ENCODE measurements around the gene TKTL1.
"Not testable (repeated sequence)": the region's sequence is repeated elsewhere in the genome, so short reads cannot be mapped to it uniquely, and the experiment has no call there.

The TKTL1 gene

DNA sequence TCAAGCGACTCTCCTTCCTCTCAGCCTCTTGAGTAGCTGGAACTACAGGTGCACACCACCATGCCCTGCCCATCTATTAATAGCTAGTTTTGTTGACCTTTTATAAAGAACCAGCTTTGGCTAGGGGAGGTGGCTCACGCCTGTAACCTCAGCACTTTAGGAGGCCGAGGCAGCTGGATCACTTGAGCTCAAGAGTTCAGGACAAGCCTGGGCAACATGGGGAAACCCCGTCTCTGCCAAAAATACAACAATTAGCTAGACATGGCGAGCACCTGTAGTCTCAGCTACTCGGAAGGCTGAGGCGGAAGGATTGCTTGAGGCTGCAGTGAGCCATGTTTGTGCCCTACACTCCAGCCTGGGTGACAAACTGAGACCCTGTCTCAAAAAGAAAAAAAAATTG lies 2.7 kb downstream of the TKTL1 start:
- Histone ChIP-seq H3K27me3 (ENCODE audit: low read depth, low read length) (no peaks in the 10 kb centered on the region), H3K27ac (ENCODE audit: low read length) (no peak overlapping the region), H3K4me1 (ENCODE audit: control insufficient read depth in 1 of 2, insufficient read depth in 2 of 2, low read length in 2 of 2) (no peaks in the 10 kb centered on the region), H3K4me3 (ENCODE audit: low read depth in 1 of 2, low read length in 2 of 2) (no peak overlapping the region), H3K9me3 (ENCODE audit: control insufficient read depth in 1 of 2, low read length in 2 of 2) (no peaks in the 10 kb centered on the region), H3K36me3 (ENCODE audit: control insufficient read depth in 1 of 2, insufficient read depth in 2 of 2, low read length in 2 of 2) (no peaks in the 10 kb centered on the region)

DNA sequence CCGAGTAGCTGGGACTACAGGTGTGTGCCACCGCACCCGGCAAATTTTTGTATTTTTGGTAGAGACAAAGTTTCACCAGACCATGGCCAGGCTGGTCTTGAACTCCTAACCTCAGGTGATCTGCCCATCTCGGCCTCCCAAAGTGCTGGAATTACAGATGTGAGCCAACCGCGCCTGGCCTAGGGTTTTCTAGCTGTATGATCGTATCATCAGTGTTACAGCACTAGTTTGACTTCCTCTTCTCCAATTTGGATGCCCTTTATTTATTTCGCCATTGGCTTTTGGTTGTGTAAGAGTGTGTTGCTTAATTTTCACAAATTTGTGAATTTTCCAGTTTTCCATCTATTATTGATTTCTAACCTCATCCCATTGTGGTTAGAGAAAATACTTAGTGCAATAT lies 5.2 kb downstream of the TKTL1 start:
- no peaks in the 10 kb centered on the region for H3K36me3 ChIP-seq (ENCODE audit: control insufficient read depth in 1 of 2, insufficient read depth in 2 of 2, low read length in 2 of 2)
- H3K4me1 ChIP-seq (ENCODE audit: control insufficient read depth in 1 of 2, insufficient read depth in 2 of 2, low read length in 2 of 2), result no peaks in the 10 kb centered on the region
- no peak overlapping the region for H3K27ac ChIP-seq (ENCODE audit: low read length)
- H3K27me3 ChIP-seq (ENCODE audit: low read depth, low read length), result no peaks in the 10 kb centered on the region
- no peaks in the 10 kb centered on the region for H3K9me3 ChIP-seq (ENCODE audit: control insufficient read depth in 1 of 2, low read length in 2 of 2)
- H3K4me3 ChIP-seq (ENCODE audit: low read depth in 1 of 2, low read length in 2 of 2), result no peak overlapping the region

DNA sequence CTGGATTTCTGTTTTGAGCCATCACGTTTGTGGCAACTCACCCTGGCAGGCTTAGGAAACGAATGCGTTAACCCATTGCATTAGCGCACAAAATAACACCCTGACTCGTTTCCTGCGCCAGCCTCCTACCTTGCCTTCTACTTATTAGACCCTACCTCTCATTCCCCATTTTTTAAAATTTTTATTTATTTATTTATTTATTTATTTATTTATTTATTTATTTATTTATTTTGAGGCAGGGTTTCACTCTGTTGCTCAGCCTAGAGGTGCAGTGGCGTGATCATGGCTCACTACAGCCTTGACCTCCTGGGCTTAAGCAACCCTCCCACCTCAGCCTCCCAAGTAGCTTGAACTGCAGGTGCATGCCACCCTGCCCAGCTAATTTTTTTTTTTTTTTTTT lies 7.4 kb downstream of the TKTL1 start:
- H3K9me3 ChIP-seq (ENCODE audit: control insufficient read depth in 1 of 2, low read length in 2 of 2); H3K27me3 ChIP-seq (ENCODE audit: low read depth, low read length); H3K36me3 ChIP-seq (ENCODE audit: control insufficient read depth in 1 of 2, insufficient read depth in 2 of 2, low read length in 2 of 2): not testable (repeated sequence)

DNA sequence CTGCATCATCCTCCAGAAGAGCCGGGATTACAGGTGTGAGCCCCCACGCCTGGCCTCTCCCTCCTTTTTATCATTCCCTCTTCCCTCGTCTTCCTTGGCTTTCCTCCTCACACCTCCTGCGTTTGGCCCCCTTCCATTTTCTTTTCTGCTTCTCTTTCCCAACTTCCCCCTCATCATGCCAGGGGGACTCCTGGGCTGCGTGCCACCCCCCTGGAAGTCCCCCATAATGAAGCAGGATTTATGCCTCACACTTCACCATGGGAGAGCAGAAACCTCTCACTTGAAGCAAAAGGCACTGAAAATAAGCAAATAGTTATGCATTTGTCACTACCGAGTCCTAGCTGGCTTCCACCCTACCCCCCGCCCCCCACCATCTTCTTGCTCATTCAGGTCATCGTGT lies 7.9 kb downstream of the TKTL1 start:
- H3K36me3 ChIP-seq (ENCODE audit: control insufficient read depth in 1 of 2, insufficient read depth in 2 of 2, low read length in 2 of 2), result no peaks in the 10 kb centered on the region
- H3K27ac ChIP-seq (ENCODE audit: low read length), result no peak overlapping the region
- H3K9me3 ChIP-seq (ENCODE audit: control insufficient read depth in 1 of 2, low read length in 2 of 2), result no peaks in the 10 kb centered on the region
- H3K27me3 ChIP-seq (ENCODE audit: low read depth, low read length), result no peaks in the 10 kb centered on the region
- H3K4me3 ChIP-seq (ENCODE audit: low read depth in 1 of 2, low read length in 2 of 2), result no peak overlapping the region
- H3K4me1 ChIP-seq (ENCODE audit: control insufficient read depth in 1 of 2, insufficient read depth in 2 of 2, low read length in 2 of 2), result peaks cover 0 to 2% of the 10 kb centered on the region in 2 donors

More for the DNA sequence above, 7.4 kb downstream of the TKTL1 start:
- H3K4me3 ChIP-seq (ENCODE audit: low read depth in 1 of 2, low read length in 2 of 2); H3K4me1 ChIP-seq (ENCODE audit: control insufficient read depth in 1 of 2, insufficient read depth in 2 of 2, low read length in 2 of 2); H3K27ac ChIP-seq (ENCODE audit: low read length): not testable (repeated sequence)

DNA sequence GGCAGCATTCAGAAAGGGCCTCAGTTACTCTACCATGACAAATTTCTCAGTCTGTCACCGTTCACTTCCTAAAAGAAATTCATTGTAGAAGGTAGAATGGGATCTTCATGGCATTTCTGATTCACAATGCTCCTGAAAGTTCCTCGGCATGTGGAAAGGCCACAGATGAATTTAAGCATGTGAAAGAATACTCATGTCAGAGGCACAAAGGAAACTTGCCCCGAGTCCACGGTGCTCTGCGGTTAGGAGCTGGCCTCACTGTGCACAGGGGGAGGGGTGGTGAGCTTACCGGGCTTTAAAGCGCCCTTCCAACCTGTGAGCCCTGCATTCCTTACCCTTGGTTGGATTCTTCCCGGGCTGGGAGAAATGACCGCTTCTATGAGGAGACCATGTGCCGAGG lies 9.3 kb downstream of the TKTL1 start:
- Histone ChIP-seq H3K9me3 (ENCODE audit: control insufficient read depth in 1 of 2, low read length in 2 of 2) (no peaks in the 10 kb centered on the region), H3K4me3 (ENCODE audit: low read depth in 1 of 2, low read length in 2 of 2) (no peak overlapping the region), H3K36me3 (ENCODE audit: control insufficient read depth in 1 of 2, insufficient read depth in 2 of 2, low read length in 2 of 2) (no peaks in the 10 kb centered on the region), H3K4me1 (ENCODE audit: control insufficient read depth in 1 of 2, insufficient read depth in 2 of 2, low read length in 2 of 2) (peaks cover 0 to 3% of the 10 kb centered on the region in 2 donors), H3K27me3 (ENCODE audit: low read depth, low read length) (no peaks in the 10 kb centered on the region), H3K27ac (ENCODE audit: low read length) (no peak overlapping the region)

DNA sequence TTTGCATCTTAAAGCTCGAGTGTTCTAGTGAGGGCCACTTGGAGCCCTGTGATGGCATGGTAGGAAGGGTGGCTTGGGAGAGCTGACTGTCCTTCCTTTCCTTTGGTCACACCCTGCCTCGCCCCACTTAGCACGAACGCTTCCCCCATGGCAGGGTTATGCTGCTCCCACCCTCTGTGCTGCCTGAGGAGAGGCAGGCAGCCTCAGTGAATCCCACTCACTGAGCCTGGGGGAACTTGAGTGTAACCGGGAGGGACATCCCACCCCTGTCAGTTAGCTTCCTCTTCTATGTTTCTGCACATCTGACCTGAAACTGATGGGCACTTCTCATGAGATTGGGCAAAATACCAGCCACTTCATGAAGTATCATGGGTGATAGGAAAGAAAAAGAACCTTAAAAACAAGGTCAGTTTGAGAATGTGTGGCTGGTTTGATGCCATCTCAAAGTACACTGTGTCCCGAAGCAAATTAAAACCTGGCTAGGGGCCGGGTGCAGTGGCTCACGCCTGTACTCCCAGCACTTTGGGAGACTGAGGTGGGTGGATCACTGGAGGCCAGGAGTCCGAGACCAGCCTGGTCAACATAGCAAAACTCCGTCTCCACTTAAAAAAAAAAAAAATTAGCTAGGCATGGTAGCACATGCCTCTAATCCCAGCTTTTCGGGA lies 10.1 kb downstream of the TKTL1 start:
- H3K4me3 ChIP-seq (ENCODE audit: low read depth in 1 of 2, low read length in 2 of 2), result no peak overlapping the region
- H3K27ac ChIP-seq (ENCODE audit: low read length), result no peak overlapping the region
- H3K27me3 ChIP-seq (ENCODE audit: low read depth, low read length), result no peaks in the 10 kb centered on the region
- no peaks in the 10 kb centered on the region for H3K9me3 ChIP-seq (ENCODE audit: control insufficient read depth in 1 of 2, low read length in 2 of 2)
- no peaks in the 10 kb centered on the region for H3K36me3 ChIP-seq (ENCODE audit: control insufficient read depth in 1 of 2, insufficient read depth in 2 of 2, low read length in 2 of 2)
- H3K4me1 ChIP-seq (ENCODE audit: control insufficient read depth in 1 of 2, insufficient read depth in 2 of 2, low read length in 2 of 2), result peaks cover 0 to 3% of the 10 kb centered on the region in 2 donors

DNA sequence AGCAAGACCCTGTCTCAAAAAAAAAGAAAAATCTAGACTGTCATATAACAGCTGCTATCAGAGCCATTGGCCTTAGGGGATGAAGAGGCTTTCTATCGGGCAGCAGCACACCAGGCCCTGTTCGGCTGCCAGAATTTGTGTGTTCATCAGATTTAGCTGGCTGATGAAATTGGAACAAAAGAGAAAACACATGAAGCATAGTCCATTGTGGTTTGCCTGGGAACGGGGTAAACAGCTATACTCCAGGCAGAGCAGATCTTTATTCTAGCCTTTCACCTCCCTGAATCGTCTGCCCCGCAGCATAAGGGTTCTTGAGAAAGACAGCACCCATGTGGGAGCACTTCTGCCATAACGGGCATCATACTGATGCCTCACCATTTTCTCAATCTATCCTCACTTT lies 11.6 kb downstream of the TKTL1 start:
- peaks cover 0 to 3% of the 10 kb centered on the region in 2 donors for H3K4me1 ChIP-seq (ENCODE audit: control insufficient read depth in 1 of 2, insufficient read depth in 2 of 2, low read length in 2 of 2)
- H3K9me3 ChIP-seq (ENCODE audit: control insufficient read depth in 1 of 2, low read length in 2 of 2), result no peaks in the 10 kb centered on the region
- H3K27me3 ChIP-seq (ENCODE audit: low read depth, low read length), result no peaks in the 10 kb centered on the region
- no peak overlapping the region for H3K4me3 ChIP-seq (ENCODE audit: low read depth in 1 of 2, low read length in 2 of 2)
- no peak overlapping the region for H3K27ac ChIP-seq (ENCODE audit: low read length)
- no peaks in the 10 kb centered on the region for H3K36me3 ChIP-seq (ENCODE audit: control insufficient read depth in 1 of 2, insufficient read depth in 2 of 2, low read length in 2 of 2)

DNA sequence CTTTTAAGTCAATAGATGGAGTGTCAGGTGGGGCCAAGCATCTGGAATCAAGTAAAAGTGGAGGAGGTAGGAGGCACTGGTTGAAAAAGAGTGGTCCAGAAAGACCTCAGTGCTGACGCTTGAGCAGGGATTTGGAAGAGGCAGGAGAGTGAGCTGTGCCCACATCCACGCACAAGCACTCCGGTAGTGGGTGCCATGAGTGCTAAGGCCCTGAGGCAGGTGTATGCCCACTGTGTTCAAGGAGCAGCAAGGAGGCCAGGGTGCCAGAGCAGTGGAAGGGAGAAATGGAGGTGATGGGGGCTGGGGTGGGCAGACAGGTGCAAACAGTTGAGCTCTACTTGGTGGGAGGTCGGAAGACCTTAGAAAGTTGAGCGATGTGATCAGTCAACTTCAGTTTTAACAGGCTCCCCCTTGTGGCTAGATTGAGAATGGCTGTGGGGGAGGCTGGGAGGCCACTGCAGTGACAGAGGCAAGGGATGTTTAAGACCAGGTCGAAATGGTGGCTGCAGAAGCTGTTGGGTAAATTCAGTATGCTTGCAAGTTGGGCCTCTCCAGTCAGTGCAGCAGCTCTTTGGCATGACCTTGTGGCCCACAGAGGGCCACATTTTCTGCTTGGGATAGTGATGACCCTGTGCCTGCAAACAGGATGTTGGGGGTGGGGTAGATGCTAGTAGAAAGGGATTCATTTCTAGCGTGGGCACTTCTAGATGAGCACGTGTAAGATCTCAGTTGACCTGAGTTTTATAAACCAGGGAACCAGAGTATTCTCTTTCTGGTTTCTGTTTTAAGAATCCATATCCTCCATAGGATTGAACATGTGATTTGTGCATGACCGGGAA lies 12.7 kb downstream of the TKTL1 start:
- no peaks in the 10 kb centered on the region for H3K27me3 ChIP-seq (ENCODE audit: low read depth, low read length)
- no peaks in the 10 kb centered on the region for H3K36me3 ChIP-seq (ENCODE audit: control insufficient read depth in 1 of 2, insufficient read depth in 2 of 2, low read length in 2 of 2)
- peaks cover 0 to 3% of the 10 kb centered on the region in 2 donors for H3K4me1 ChIP-seq (ENCODE audit: control insufficient read depth in 1 of 2, insufficient read depth in 2 of 2, low read length in 2 of 2)
- H3K4me3 ChIP-seq (ENCODE audit: low read depth in 1 of 2, low read length in 2 of 2), result no peak overlapping the region
- H3K9me3 ChIP-seq (ENCODE audit: control insufficient read depth in 1 of 2, low read length in 2 of 2), result no peaks in the 10 kb centered on the region
- H3K27ac ChIP-seq (ENCODE audit: low read length), result no peak overlapping the region

DNA sequence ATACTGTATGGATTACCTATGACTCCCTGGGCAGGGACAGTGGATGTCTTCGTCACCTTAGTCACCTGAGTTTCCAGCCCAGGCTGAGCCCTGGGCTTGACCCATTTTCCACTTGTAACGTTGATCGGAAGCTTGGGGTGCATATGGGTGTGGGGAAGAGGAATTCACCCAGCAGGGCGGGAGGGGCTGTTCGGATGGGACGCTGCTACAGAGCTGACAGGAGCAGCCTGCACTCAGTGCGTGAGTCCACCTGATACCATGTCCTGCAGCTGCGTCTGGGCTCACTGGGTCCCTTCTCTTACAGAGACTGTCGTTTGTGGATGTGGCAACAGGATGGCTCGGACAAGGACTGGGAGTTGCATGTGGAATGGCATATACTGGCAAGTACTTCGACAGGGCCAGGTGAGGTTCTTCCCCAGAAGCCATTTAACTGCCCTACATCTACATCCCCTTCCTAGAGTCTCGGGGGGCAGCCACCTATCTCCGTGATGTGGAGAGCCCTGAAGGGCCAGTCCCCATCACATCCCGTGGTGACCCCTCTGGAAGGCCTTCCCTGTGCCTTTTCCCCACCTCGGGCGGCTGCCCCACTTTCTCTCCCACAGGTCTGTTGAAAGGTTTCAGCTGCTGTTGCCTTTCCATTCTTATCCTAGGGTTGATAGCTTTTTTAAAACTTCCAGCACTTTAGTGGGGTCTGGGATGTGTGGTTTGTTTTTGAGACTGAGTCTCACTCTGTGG lies 13.6 kb downstream of the TKTL1 start:
- Histone ChIP-seq H3K4me1 (ENCODE audit: control insufficient read depth in 1 of 2, insufficient read depth in 2 of 2, low read length in 2 of 2) (peaks cover 0 to 3% of the 10 kb centered on the region in 2 donors), H3K4me3 (ENCODE audit: low read depth in 1 of 2, low read length in 2 of 2) (no peak overlapping the region), H3K27ac (ENCODE audit: low read length) (no peak overlapping the region), H3K9me3 (ENCODE audit: control insufficient read depth in 1 of 2, low read length in 2 of 2) (no peaks in the 10 kb centered on the region), H3K27me3 (ENCODE audit: low read depth, low read length) (no peaks in the 10 kb centered on the region), H3K36me3 (ENCODE audit: control insufficient read depth in 1 of 2, insufficient read depth in 2 of 2, low read length in 2 of 2) (no peaks in the 10 kb centered on the region)

DNA sequence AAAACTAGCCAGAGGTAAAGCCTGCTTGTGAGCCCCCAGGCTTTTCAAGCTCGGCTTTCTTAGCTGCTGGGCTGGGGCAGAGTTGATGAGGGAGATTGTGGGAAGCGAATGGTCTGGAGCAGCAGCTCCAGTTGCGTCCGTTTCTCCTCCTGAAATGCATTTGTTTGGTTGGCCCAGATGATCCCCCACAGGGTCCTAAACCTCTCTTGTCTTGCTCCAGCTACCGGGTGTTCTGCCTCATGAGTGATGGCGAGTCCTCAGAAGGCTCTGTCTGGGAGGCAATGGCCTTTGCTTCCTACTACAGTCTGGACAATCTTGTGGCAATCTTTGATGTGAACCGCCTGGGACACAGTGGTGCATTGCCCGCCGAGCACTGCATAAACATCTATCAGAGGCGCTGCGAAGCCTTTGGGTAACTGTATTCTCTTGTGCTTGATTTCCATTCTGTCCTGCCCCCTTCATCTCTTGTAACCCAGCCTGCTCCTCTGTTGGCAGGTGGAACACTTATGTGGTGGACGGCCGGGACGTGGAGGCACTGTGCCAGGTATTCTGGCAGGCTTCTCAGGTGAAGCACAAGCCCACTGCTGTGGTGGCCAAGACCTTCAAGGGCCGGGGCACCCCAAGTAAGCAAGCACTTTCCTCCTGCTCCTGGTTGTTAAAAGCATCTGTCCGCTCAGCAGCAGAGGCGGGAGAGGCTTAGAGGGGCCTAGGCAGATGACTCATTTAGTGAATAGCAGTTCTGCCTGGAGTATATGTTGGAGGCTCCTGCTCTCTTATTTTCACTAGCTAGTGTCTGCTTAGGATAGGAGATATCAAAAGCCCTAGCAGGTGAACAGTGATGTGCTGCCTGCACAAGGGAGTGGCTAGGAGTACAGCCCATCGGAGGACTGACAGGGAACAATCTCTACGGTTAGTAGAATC lies 15.3 kb downstream of the TKTL1 start:
- no peaks in the 10 kb centered on the region for H3K27me3 ChIP-seq (ENCODE audit: low read depth, low read length)
- peaks cover 0 to 3% of the 10 kb centered on the region in 2 donors for H3K4me1 ChIP-seq (ENCODE audit: control insufficient read depth in 1 of 2, insufficient read depth in 2 of 2, low read length in 2 of 2)
- H3K9me3 ChIP-seq (ENCODE audit: control insufficient read depth in 1 of 2, low read length in 2 of 2), result no peaks in the 10 kb centered on the region
- H3K27ac ChIP-seq (ENCODE audit: low read length), result no peak overlapping the region
- no peak overlapping the region for H3K4me3 ChIP-seq (ENCODE audit: low read depth in 1 of 2, low read length in 2 of 2)
- no peaks in the 10 kb centered on the region for H3K36me3 ChIP-seq (ENCODE audit: control insufficient read depth in 1 of 2, insufficient read depth in 2 of 2, low read length in 2 of 2)

Measured in muscle layer of duodenum (tissue), 2 donors.